Liver (tissue), 10 donors: ENCODE measurements around the gene CDCP1. TPM values are rescaled to one million over a fixed set of nuclear protein-coding genes. Genes with fewer than 3 reads are reported as not detected.

Source experiments
- DNase-seq: peaks from one replicate; pipeline ENCODE4 v3.0.0-alpha.2; 2017; ENCODE audit warnings: low spot score
- H3K27ac ChIP-seq, 2 donors: one replicate each; pipeline ENCODE4 v1.7.0; 2013; ENCODE audit warnings: inconsistent platforms in 2 of 2, low read length in 2 of 2, control low read depth in 1 of 2, low read depth in 1 of 2, mild to moderate bottlenecking in 1 of 2
- H3K27me3 ChIP-seq, 4 donors: one replicate each; pipeline versions ENCODE4 v1.6.1 to v1.7.0; 2013; ENCODE audit warnings: low read length in 3 of 4, inconsistent platforms in 1 of 4, mild to moderate bottlenecking in 1 of 4, moderate library complexity in 1 of 4; ENCODE audit not compliant: control insufficient read depth in 4 of 4, insufficient read depth in 4 of 4
- H3K36me3 ChIP-seq, 4 donors: one replicate each; pipeline versions ENCODE4 v1.6.1 to v1.7.0; 2013; ENCODE audit warnings: low read length in 3 of 4, mild to moderate bottlenecking in 3 of 4, low read depth in 1 of 4, moderate library complexity in 1 of 4; ENCODE audit not compliant: control insufficient read depth in 4 of 4, insufficient read depth in 3 of 4
- H3K4me1 ChIP-seq, 4 donors: one replicate each; pipeline versions ENCODE4 v1.6.1 to v1.7.0; 2013; ENCODE audit warnings: low read length in 3 of 4, mild to moderate bottlenecking in 3 of 4, moderate library complexity in 1 of 4; ENCODE audit not compliant: control insufficient read depth in 4 of 4, insufficient read depth in 4 of 4
- H3K4me3 ChIP-seq, 3 donors: one replicate each; pipeline versions ENCODE4 v1.6.1 to v1.7.0; 2013; ENCODE audit warnings: low read length in 3 of 3, control low read depth in 1 of 3, low read depth in 1 of 3, mild to moderate bottlenecking in 1 of 3
- H3K9ac ChIP-seq, 2 donors: one replicate each; pipeline ENCODE4 v1.7.0; 2013; ENCODE audit warnings: low read length in 2 of 2, mild to moderate bottlenecking in 2 of 2, moderate library complexity in 2 of 2, control low read depth in 1 of 2, low read depth in 1 of 2
- H3K9me3 ChIP-seq, 4 donors: one replicate each; pipeline versions ENCODE4 v1.6.1 to v1.7.0; 2013; ENCODE audit warnings: low read length in 3 of 4; ENCODE audit not compliant: control insufficient read depth in 4 of 4
- FOXA1 ChIP-seq: IDR thresholded peaks from 2 replicates; pipeline ENCODE4 v1.6.1; 2016; ENCODE audit warnings: antibody characterized with exemption
- REST ChIP-seq: IDR thresholded peaks from 2 replicates; pipeline ENCODE4 v1.6.1; 2016; ENCODE audit warnings: antibody characterized with exemption, mild to moderate bottlenecking
- WGBS: extraction: QIAGEN DNeasy Blood & Tissue Kit; methylation state at CpG from one replicate; pipeline ENCODE4 v1.1.7; 2013; 5-methylcytosine and 5-hydroxymethylcytosine counted together
- polyA plus RNA-seq, 2 donors: library from polyadenylated mRNA; stranded (reverse) in 1 of 2; unstranded in 1 of 2; fragments of 200-250 nt in 1 of 2; fragments of >200 nt in 1 of 2; fragmentation: Nextera tagmentation in 1 of 2; extraction: Ambion mirVana in 1 of 2; gene quantifications; one replicate each; pipeline versions ENCODE4 v1.2.1 to v1.2.3, GENCODE V29; 2013 to 2015
- small RNA-seq: library from RNA; depleted of rRNA; stranded (forward); fragments of <200 nt; gene quantifications from one replicate; pipeline ENCODE3, GENCODE V24; 2014
- total RNA-seq, 2 donors: library from RNA; depleted of rRNA; stranded (reverse); fragments of >200 nt; gene quantifications; one replicate each; pipeline ENCODE4 v1.2.3, GENCODE V29; 2014
- donor health status: healthy.
- donor health status: healthy.
- donor health status: healthy.
- donor health status: healthy.
- donor health status: healthy.

CDCP1 gene
- total and polyA plus RNA-seq, 4 donors: 0.22 to 0.67 (median 0.45) TPM

- DNase-seq: no peak
- WGBS: 67% methylated on average over 6 of the region's 6 CpGs
Measured at GRCh38 chr3:45033791-45034190, 112.4 kb downstream of the CDCP1 start.

More at GRCh38 chr3:45033791-45034190, 112.4 kb downstream of the CDCP1 start:
- TF ChIP-seq REST (no peak), FOXA1 (no peak)
- H3K4me3 ChIP-seq: no peak overlapping the region
- H3K36me3 ChIP-seq: no peaks in the 10 kb centered on the region
- no peak overlapping the region for H3K27ac ChIP-seq
- peaks cover 0 to 20% (median 2%) of the 10 kb centered on the region in 4 donors for H3K4me1 ChIP-seq
- H3K9me3 ChIP-seq: no peaks in the 10 kb centered on the region
- H3K27me3 ChIP-seq: no peaks in the 10 kb centered on the region
- no peak overlapping the region for H3K9ac ChIP-seq

Small RNAs within 50 kb of the gene (small RNA-seq; reads per million reads assigned to genes)
- not detected for gene RNU5B-3P

Other genes with a start within 250 kb of the CDCP1 start
- 10 to 100 TPM; 24.8 to 43.0 TPM for gene ZDHHC3, start 170.2 kb downstream of the CDCP1 start, total RNA-seq
- 10 to 100 TPM; 15.4 to 24.0 TPM for gene ZDHHC3, start 170.2 kb downstream of the CDCP1 start, polyA plus RNA-seq
- 10 to 100 TPM; 20.0 to 23.4 TPM for gene EXOSC7, start 170.1 kb downstream of the CDCP1 start, total RNA-seq
- 10 to 100 TPM; 15.5 to 27.2 TPM for gene EXOSC7, start 170.1 kb downstream of the CDCP1 start, polyA plus RNA-seq
- gene CLEC3B, start 120.1 kb downstream of the CDCP1 start, total RNA-seq: 1 to 10 TPM; 7.7 to 8.9 TPM
- 10 to 100 TPM; 17.0 to 28.8 TPM for gene CLEC3B, start 120.1 kb downstream of the CDCP1 start, polyA plus RNA-seq
- gene TMEM158, start 79.9 kb upstream of the CDCP1 start, total RNA-seq: 1 to 10 TPM in 1 of 2 donors, under 1 TPM in 1; 0.08 to 3.7 TPM
- gene TMEM158, start 79.9 kb upstream of the CDCP1 start, polyA plus RNA-seq: under 1 TPM in 1 of 2 donors, not detected in 1; 0.07 TPM
- gene LARS2, start 242.2 kb upstream of the CDCP1 start, total RNA-seq: 10 to 100 TPM; 12.6 to 15.6 TPM
- 10 to 100 TPM in 1 of 2 donors, 1 to 10 TPM in 1; 3.9 to 13.1 TPM for gene LARS2, start 242.2 kb upstream of the CDCP1 start, polyA plus RNA-seq